Measurements from ENCODE around the gene UBE2QL1. TPM values are rescaled to one million over a fixed set of nuclear protein-coding genes. Genes with fewer than 3 reads are reported as not detected.

UBE2QL1 gene
- total RNA-seq, 4 donors from 2014 or later: 0.72 to 5.0 (median 2.4) TPM

DNA sequence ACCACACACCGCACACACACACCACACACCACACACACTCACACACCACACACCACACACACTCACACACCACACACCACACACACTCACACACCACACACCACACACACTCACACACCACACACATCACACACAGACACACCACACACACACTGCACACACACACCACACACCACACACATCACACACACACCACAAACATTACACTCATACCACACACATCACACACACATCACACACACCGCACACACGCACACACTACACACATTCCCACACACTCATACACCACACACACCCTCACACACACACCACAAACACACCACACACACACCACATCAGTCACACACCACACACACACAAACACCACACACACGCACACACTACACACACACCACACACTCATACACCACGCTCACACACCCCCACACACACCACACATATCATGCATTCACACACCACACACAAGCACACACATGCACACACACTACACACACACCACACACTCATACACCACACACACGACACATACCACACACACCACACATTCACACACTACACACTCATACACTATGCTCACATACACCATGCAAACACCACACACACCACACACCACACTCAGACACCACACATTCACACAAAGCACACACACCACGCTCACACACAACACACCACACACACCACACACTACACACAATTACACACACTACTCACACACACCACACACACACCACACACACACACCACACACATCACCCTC lies 1.1 kb upstream of the UBE2QL1 start:
- ATAC-seq (ENCODE audit: low FRiP score) (no peak), DNase-seq (ENCODE audit: low spot score) (no peak)
- TF ChIP-seq, protein P1, sequence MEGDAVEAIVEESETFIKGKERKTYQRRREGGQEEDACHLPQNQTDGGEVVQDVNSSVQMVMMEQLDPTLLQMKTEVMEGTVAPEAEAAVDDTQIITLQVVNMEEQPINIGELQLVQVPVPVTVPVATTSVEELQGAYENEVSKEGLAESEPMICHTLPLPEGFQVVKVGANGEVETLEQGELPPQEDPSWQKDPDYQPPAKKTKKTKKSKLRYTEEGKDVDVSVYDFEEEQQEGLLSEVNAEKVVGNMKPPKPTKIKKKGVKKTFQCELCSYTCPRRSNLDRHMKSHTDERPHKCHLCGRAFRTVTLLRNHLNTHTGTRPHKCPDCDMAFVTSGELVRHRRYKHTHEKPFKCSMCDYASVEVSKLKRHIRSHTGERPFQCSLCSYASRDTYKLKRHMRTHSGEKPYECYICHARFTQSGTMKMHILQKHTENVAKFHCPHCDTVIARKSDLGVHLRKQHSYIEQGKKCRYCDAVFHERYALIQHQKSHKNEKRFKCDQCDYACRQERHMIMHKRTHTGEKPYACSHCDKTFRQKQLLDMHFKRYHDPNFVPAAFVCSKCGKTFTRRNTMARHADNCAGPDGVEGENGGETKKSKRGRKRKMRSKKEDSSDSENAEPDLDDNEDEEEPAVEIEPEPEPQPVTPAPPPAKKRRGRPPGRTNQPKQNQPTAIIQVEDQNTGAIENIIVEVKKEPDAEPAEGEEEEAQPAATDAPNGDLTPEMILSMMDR (IDR thresholded peaks at IDR 0.05): no peak

DNA sequence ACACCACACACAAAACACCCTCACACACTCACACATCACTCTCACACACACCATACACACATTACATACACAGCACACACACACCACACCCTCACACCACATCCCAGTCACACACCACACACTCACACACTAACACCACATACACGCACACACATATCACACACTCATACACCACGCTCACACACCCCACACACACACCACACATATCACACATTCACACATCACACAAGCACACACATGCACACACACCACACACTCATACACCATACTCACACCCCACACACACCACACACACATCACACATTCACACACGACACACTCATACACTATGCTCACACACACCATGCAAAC lies 543 bp upstream of the UBE2QL1 start:
- DNase-seq (ENCODE audit: low spot score) (no peak), ATAC-seq (ENCODE audit: low FRiP score) (no peak)
- TF ChIP-seq, protein P1 (IDR thresholded peaks at IDR 0.05): no peak

DNA sequence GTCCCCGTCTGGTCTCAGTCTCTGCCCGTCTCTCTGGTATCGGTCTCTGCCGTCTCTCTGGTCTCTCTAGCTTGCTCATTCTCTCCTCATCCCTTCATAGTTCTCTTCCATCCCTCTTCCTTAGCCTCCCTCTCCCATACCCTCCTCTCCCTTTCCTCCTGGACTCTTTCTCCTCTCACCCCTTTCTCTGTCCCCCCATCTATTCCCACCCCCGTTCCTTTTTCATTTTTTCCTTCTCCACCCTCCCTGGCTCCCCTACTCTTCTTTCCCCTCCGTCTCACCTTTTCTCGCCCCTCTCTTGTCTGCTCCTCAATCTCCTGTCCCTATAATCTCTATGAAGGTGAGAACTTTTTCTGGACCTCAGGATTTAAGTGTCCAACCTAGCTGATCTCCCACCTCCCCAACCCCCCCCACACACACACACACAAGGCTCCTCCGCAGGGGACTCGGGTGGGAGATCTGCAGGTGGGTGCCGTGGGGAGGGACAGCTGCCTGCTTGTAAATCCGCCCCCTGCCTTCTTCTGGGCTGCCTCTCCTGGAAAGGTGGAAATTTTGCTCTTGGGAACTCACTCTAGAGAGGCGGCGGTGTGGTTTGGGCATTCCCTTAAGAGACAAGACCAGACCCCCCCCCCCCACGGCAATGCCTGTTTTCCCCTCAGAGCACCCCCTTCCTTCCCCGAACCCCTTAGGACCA lies 953 bp downstream of the UBE2QL1 start:
- TF ChIP-seq, protein P1 (IDR thresholded peaks at IDR 0.05): no peak
- DNase-seq (ENCODE audit: low spot score) (no peak), ATAC-seq (ENCODE audit: low FRiP score) (no peak)

DNA sequence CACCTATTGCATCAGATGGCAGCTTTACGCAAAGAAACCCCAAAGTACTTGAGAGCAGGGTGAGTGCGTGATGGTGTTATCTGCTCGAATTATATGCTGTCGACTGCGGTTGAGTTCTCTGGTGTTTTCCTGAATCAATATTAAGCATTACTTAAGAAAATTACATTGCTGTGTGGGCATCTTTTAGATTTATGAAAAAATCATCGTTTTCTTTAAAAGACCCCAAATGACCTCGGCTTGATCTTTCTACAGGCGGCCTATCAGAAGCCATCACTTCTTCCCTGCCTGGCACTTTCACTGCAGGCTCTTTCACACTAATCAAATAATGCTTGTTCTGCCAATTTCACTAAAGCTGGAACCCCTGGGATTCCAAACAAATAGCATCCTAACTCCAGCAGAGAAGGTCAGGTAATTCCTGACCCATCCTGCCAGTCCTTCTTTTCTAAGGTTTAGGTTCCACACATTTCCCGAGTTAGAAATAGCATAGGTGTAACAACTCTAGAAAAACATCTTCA lies 1.7 kb downstream of the UBE2QL1 start:
- TF ChIP-seq, protein P1 (IDR thresholded peaks at IDR 0.05): no peak
- DNase-seq (ENCODE audit: low spot score) (no peak), ATAC-seq (ENCODE audit: low FRiP score) (no peak)

DNA sequence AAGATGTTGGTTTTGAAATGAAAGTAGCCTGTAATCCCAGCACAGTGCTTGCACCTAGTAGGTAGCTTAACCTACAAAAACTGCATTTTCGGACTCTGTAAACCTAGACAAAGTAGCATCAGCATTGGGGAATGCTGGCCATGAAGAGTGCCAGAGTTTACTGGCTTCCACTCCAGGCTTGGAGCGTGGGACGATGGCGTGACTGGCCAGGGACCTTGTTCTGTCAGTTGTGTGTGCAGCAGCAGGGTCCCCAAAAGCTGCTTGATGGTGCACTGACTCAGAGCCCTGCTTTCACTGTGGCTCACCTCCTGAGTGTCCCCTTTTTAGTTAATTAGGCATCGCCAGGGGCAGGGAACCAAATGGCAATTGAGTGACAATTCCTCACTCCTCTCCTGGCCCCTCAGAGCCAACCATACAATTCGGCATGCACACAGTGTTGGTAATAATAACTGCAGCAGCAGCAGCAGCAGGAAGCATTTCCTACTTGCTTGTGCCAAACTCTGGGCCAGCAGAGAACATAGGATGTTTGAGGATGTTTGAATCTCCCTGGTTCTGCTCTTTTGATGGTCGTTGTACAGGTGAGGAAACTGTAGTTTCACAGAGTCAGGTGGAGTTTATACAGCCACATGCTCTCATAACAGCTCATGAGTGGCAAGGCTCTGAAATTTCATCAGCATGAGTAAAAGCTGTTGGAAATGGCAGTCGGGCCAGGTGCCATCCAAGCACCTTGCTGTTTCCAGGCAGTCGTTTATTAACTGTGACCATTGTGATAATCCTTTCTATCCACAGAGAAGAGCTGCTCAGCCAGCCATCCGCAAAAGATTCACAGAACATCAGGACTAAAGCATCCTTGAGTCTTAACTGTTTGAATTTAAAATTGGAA lies 4.2 kb downstream of the UBE2QL1 start:
- DNase-seq (ENCODE audit: low spot score) (no peak), ATAC-seq (ENCODE audit: low FRiP score) (no peak)
- TF ChIP-seq, protein P1 (IDR thresholded peaks at IDR 0.05): no peak

DNA sequence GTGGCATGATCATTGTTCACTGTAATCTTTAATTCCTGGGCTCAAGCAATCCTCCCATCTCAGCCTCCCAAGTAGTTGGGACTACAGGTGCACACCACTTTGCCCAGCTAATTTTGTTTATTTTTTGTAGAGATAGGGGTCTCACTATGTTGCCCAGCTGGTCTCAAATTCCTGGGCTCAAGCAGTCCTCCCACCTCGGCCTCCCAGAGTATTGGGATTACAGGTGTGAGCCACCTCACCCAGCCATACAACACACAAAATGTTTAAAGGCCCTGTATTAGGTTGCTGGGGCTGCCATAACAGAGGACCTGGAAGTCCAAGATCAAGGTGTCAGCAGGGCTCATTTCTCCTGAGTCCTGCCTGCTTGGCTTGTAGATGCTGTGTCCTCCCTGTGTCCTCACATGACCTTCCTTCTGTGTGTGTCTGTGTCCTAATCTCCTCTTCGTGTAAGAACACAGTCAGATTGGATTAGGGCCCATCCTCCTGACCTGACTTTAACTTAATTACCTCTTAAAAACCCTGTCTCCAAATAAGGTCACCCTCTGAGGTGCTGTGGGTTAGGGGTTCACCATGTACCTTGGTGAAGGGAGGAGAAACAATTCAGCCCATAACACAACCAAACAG lies 5.4 kb downstream of the UBE2QL1 start:
- ATAC-seq (ENCODE audit: low FRiP score) (no peak), DNase-seq (ENCODE audit: low spot score) (no peak)
- TF ChIP-seq, protein P1 (IDR thresholded peaks at IDR 0.05): no peak
